ENCODE measurements around the gene MAP2K2.
A peak's percentile ranks its signal among the peaks of the same experiment; 100 is the strongest.

Gene MAP2K2

DNA sequence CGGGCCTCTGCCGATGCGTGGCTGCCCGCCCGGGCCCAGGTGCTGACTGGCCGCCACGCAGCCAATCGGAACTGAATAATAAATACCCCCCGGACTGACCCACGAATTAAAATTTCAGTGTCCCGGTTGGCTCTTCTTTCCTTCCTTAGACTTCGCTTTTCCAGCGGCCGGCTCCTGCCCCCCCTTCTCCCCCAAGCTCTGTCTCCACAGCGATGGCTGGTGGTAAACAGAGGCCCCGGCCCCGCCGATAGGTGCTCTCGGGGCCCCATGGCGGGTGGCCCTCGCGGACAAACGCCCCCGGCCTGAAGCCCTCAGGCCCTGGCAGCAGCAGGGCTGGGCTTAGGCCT, 59.8 kb downstream of the MAP2K2 start:
- Mint-ChIP-seq H3K27ac (peak overlapping the region; percentile 88), H3K4me3 (peak overlapping the region; percentile 85), H3K36me3 (peaks cover 2% of the 10 kb centered on the region), H3K27me3 (no peaks in the 10 kb centered on the region), H3K4me1 (peaks cover 26% of the 10 kb centered on the region), H3K9me3 (no peaks in the 10 kb centered on the region)

DNA sequence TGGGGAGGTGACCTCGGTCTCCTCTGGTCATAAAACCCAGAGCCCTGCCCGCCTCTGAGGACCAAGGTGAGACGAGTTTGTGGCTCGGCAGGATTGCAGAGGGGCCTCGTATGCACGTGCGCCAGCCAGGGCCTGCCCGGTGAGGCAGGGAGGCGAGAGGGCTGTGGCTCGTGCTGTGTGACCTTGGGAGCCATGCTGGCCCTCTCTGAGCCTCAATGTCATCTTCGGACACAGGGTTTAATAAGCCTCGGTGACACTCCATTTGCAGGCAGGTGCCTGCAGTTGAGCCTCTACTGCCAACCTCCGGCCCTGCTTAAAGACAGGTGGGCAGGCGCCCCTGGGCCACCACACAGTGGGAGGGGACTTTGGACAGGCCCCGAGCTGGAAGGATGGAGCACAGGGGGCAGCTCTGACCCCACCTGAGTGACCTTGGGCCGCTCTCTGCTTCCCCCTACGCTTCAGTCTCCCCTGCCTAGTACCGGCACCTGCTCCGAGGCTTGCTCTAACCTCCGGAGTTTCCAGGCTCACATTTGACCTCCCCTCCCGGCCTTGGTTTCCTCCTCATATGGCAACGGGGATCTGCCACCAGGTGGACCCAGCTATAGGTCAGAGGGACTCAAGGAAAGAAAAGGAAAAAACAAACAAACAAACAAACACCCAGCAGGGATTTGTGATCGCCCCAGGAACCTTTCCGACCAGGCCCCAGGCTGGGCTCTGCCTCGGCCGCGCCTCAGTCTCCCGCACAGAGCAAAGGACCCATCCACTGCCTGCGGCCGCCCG, 60.4 kb downstream of the MAP2K2 start:
- no peaks in the 10 kb centered on the region for H3K27me3 Mint-ChIP-seq
- peaks cover 20% of the 10 kb centered on the region for H3K4me1 Mint-ChIP-seq
- H3K9me3 Mint-ChIP-seq: no peaks in the 10 kb centered on the region
- H3K36me3 Mint-ChIP-seq: peaks cover 2% of the 10 kb centered on the region
- H3K4me3 Mint-ChIP-seq: peak overlapping the region; percentile 85
- H3K27ac Mint-ChIP-seq: peak overlapping the region; percentile 88

DNA sequence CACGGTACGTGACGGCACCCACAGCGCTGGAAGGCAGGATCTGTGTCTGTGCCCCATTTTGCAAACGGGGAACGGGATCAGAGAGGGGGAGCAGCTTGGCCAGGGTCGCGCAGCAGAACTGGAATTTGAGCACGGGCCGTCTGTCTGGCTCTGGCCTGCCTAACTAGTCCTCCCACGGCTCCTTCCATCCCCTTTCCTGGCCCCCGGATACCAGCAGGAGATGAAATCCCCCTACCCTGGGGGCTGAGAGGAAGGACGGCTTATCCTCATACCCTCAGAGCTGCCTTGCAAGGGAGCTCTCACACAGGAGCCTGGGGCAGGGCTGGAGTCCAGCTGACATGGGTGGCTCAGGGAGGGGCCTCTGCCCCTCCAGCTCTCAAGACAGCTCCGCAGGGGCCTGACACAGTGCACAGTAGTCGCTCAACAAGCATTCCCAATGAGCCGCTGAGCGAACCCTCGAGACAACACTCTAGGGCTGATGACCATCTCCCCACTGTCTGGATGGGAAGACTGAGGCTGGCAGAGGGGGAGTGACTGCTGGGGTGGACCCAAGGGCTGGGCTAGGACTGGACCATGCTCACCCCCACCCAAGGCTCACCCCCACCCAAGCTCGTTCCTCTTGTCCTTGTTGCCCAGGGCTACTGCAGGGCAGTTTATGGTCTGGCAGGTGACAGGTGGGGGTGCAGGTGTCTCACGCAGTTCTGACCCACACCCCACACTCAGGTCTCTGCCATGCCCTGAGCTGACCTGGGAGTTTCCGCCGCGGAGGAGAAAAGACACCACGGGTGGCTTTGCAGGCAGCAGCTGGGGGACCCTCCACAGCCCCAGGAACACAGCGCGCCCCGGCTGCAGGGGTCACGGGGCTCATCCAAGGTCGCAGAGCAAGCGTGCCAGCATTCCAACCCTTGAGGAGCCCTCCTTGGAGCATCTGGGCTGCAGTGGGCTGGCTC, 61.2 kb downstream of the MAP2K2 start:
- Mint-ChIP-seq H3K4me3 (peak overlapping the region; percentile 85), H3K9me3 (no peaks in the 10 kb centered on the region), H3K27me3 (no peaks in the 10 kb centered on the region), H3K27ac (peak overlapping the region; percentile 30), H3K36me3 (peaks cover 3% of the 10 kb centered on the region), H3K4me1 (peaks cover 15% of the 10 kb centered on the region)

DNA sequence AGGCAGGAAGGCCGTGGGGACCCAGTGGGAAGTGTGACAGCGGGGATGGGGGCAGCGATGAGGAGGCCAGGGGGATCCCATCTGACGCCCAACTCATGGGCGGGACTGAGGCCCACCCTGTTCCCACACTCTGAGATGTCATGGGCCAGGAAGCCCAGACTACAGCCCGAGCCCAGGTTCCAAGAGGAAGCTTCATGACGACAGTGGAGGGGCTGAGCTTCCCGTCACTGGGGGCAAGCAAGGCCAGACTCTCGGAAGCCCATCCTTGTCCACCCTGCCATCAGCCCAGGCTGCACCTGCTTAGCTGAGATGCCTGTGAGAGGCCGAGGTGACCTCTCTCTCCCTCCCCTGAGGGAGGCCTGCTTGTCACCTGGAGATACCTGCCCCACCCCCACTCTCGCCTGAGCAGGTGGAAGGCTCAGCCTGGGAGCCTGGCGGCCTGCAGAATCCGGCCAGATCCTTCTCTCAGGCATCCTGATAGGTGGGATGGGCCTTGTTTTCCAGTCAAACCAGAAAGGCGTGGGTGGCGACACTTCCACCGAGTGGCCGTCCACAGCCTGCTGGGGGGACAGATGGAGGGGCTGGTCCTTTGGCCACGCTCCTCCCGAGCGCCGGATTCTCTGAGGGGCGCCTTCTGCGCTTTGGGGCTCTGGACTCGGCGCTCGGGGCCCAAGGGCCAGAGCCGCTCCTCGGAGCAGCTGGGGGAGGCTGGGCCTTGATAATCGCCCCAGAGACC, 62.1 kb downstream of the MAP2K2 start:
- H3K4me3 Mint-ChIP-seq: no peak overlapping the region
- H3K36me3 Mint-ChIP-seq: peaks cover 5% of the 10 kb centered on the region
- no peak overlapping the region for H3K27ac Mint-ChIP-seq
- H3K9me3 Mint-ChIP-seq: no peaks in the 10 kb centered on the region
- no peaks in the 10 kb centered on the region for H3K27me3 Mint-ChIP-seq
- H3K4me1 Mint-ChIP-seq: peaks cover 20% of the 10 kb centered on the region

DNA sequence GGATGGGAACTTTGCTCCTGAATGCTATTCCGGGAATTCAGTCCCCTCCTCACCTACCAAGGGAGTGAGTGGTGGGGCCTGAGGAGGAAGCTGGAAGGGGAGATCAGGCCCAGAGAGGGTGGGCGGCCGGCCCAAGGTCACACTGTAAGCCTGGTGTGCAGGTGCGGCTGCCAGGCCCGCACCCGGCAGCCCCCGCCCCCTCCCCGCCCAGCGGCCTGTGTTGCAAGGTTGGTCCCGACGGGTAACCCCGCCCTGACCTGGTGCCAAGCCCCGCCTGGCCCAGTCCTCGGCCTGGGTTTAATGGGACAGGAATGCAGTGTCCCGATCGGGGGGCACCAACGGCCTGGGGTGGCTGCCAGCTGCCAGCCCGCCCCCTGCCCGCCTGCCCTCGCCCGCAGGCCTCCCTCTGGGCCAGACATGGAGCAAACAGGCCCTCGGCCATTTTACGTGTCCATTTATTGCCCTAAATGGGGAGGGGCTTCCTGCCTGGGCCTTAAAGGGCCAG, 62.7 kb downstream of the MAP2K2 start:
- Mint-ChIP-seq H3K27ac (no peak overlapping the region), H3K27me3 (no peaks in the 10 kb centered on the region), H3K4me3 (no peak overlapping the region), H3K4me1 (peaks cover 20% of the 10 kb centered on the region), H3K36me3 (peaks cover 5% of the 10 kb centered on the region), H3K9me3 (no peaks in the 10 kb centered on the region)

DNA sequence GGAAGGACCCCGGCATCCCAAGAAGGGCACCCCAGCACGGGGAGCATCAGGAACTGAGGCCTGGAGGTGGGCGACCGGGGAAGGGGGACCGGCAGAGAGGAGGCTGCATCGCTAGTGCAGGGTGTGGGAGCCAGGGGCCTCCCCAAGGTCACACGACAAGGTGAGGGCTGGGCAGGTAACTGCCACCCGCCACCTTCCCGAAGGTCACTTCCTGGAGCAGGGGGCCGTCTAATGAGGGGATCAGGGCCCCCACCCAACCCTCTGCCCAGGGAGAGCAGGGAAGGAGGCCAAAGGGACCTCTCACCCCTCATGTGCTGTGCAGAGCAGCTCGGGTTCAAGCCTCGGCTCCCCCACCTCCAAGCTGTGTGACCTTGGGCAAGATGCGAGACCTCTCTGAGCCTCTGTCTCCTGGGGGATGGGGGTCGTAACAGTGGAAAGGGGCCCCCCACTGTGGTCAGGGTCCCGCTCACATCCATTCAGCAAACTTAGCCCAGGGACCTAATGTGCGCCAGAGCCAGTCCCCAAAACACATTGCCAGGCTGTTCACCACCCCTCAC, 63.2 kb downstream of the MAP2K2 start:
- H3K36me3 Mint-ChIP-seq: peaks cover 5% of the 10 kb centered on the region
- H3K27ac Mint-ChIP-seq: peak overlapping the region; percentile 90

DNA sequence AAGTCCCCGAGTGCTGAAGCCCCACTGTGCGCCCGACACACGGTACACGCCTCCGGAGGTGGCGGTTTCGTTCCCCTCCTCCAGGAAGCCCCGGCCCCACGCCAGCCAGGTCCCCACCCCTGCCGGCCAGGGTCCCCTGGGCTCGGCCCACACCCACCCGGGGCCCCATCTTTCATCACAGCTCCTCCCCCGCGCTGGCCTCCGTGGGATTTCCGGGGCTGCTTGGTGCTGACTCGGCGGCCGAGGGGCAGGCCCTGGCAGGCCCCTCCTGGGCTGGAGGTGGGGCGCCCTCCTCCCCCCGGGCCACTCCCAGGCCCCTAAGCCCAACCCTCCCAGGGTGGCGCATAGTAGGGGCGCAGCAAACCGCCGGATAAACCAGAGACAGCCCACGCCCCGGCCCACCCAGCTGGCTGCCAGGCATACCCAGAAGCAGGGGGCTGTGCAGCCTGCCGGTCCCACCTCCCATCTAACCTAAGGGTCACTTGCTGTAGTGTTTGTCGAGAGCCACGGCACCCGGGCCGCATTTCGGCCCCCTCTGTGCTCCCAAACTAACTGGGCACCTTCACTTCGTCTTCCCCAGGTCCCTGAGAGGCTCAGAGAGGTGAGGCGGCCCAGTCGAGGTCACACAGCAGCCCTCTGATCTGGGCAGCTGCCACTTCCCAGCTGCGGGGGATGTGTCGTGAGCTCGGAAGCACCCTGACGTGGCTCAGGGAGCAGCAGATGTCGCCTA, 63.9 kb downstream of the MAP2K2 start:
- H3K4me1 Mint-ChIP-seq: peaks cover 25% of the 10 kb centered on the region

More for the DNA sequence above, 63.2 kb downstream of the MAP2K2 start:
- no peaks in the 10 kb centered on the region for H3K27me3 Mint-ChIP-seq
- H3K4me1 Mint-ChIP-seq: peaks cover 25% of the 10 kb centered on the region
- H3K9me3 Mint-ChIP-seq: no peaks in the 10 kb centered on the region
- H3K4me3 Mint-ChIP-seq: no peak overlapping the region

DNA sequence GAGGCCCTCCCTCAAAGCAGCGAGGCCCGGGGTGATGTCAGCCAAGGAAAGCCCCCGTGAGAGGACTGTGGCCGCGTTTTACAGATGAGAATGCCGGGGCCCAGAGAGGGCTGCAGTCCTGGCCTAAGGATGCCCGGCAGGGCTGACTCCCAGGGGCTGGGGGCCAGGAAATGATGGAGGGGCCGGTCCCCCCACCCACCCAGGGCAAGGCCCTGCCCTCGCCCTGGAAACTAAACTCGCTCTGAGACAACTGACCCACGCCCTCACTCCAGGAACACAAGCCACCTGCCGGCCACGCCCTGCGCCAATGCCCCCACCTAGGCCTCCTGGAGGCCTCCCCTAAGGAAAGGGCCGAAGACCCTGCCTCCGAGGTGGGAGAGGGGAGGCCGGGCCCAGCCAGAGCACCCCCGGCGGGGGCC, 64.5 kb downstream of the MAP2K2 start:
- Mint-ChIP-seq H3K36me3 (peaks cover 5% of the 10 kb centered on the region), H3K9me3 (no peaks in the 10 kb centered on the region), H3K4me1 (peaks cover 25% of the 10 kb centered on the region), H3K27ac (peak overlapping the region; percentile 35), H3K27me3 (no peaks in the 10 kb centered on the region), H3K4me3 (no peak overlapping the region)

More for the DNA sequence above, 63.9 kb downstream of the MAP2K2 start:
- H3K4me3 Mint-ChIP-seq: peak overlapping the region; percentile 33
- H3K27me3 Mint-ChIP-seq: no peaks in the 10 kb centered on the region
- H3K36me3 Mint-ChIP-seq: peaks cover 5% of the 10 kb centered on the region
- no peaks in the 10 kb centered on the region for H3K9me3 Mint-ChIP-seq
- H3K27ac Mint-ChIP-seq: peak overlapping the region; percentile 90

DNA sequence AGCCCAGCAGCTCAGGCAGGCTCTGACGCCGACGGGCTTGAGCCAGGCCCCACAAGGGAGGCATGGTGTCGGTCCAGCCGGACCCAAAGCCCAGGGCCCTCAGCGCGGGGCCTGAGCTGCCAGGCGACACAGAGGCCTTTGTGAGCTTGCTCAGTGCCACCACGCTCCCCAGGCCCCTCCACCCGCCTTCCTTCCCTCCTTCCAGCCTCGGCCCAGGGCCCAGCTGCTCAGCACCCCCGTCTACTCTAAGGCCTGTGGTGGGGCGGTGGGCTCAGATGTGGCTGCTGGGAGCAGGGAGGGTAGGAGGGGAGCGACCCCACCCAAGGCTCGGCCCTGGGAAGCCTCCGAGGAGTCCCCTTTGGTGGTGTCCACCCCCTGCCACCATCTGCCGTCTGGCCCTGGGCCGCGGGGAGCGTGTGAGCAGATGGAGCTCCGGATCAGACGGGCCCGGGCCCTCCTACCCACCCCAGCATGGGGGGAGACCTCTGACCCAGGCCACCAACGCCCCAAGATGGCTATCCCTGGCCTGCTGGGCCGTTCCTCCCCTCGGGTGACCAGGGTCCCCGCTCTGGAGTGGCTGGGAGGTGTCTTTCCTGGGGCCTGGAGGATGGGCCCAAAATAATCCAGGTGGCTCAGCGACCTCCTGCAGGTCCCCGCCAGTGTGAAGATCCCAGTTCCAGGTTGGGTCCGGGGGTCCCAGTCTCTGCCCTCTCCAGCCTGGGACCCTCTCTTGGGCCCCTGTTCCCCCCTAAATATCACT, 65.0 kb downstream of the MAP2K2 start:
- H3K9me3 Mint-ChIP-seq: no peaks in the 10 kb centered on the region
- no peak overlapping the region for H3K4me3 Mint-ChIP-seq
- no peaks in the 10 kb centered on the region for H3K27me3 Mint-ChIP-seq
- peak overlapping the region; percentile 35 for H3K27ac Mint-ChIP-seq
- H3K36me3 Mint-ChIP-seq: peaks cover 5% of the 10 kb centered on the region
- peaks cover 25% of the 10 kb centered on the region for H3K4me1 Mint-ChIP-seq

DNA sequence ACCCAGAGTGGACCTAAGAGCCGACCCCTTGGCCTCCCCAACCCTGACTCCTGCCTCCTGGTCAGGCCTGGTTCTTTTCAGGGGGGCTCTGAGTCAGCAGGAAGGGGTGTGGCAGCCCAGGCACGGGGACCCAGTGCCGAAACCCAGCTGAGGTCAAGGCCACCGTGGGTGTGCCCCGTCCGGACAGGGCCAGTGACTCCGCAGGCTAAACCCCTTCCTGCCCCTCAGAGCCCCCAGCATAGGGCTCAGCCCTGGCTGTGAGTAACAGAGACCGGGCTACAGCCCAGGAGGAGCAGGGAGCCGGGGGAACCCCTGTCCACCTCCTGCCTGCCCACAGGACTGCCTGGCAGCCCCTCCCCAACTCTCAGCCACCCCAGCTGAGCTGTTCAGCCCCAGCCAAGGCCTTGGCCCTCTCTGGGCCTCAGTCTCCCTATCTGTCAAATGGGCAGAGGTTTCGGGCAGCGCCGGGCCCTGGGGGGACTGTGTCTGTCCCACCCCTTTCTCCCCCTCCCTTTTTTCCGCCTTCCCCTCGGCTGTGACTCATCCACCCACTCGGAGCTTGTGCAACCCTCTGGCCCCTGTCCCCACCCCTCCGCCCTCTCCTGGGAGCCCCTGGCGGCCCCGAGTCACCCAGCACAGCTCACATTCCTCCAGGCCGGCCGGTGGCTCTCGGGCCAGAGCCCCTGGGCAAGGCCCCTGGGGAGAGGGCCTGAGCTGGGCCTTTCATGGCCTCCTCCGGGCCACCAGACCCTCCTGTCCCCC, 65.8 kb downstream of the MAP2K2 start:
- Mint-ChIP-seq H3K9me3 (no peaks in the 10 kb centered on the region), H3K36me3 (peaks cover 9% of the 10 kb centered on the region), H3K4me3 (no peak overlapping the region)

DNA sequence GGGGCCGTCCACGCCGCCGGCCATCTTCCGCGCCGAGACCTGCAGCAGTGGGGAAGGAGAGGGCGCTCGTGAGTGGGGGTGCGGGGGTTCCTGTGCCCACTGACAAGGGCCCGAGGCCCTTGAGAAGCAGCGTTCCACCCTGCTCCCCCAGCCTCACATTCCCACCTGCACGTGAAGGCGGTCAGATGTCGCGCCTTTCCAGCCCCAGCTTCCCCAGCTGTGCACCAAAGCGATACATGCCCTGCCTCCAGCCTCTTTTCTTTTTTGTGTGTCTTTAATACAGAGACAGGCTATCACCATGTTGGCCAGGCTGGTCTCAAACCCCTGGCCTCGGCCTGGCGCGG, 68.7 kb downstream of the MAP2K2 start:
- H3K27ac Mint-ChIP-seq: no peak overlapping the region
- peaks cover 37% of the 10 kb centered on the region for H3K4me1 Mint-ChIP-seq
- no peak overlapping the region for H3K4me3 Mint-ChIP-seq
- H3K36me3 Mint-ChIP-seq: peaks cover 21% of the 10 kb centered on the region
- H3K9me3 Mint-ChIP-seq: no peaks in the 10 kb centered on the region
- no peaks in the 10 kb centered on the region for H3K27me3 Mint-ChIP-seq

More for the DNA sequence above, 65.8 kb downstream of the MAP2K2 start:
- peaks cover 28% of the 10 kb centered on the region for H3K4me1 Mint-ChIP-seq
- no peaks in the 10 kb centered on the region for H3K27me3 Mint-ChIP-seq
- no peak overlapping the region for H3K27ac Mint-ChIP-seq

DNA sequence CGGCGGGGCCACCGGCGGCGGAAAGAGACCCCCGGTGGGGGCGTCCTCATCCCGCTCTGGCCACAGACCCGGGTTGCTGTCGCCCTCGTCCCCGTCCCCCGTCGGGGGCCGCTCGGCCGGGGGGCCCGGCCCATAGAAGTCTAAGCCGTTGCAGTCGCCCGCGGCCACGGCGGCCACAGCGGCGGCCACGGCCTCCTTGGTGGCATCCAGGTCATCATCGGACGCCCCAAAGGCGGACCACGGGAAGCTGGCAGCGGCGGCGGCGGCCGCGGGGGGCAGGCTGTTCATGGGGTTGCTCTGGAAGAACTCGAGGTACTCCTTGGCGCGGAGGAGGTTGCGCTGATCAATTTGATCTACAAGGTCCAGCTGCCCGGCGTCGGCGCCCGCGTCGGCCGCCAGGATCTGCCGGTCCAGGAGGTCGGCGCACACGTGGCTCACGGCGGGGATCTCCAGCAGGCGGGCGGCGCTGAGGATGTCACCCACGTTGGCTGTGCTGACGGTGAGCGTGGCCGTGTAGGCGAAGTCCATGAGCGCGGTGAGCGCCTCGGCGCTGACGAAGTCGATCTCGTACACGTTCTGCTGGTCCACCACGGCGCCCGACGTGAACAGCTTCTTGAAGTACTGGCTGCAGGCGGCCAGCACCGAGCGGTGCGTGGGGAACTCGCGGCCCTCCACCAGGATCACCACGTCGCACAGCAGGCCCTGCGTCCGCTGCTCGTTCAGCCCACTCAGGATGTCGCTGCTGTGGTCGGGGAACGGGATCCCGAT, 69.3 kb downstream of the MAP2K2 start:
- Mint-ChIP-seq H3K27ac (no peak overlapping the region), H3K4me3 (no peak overlapping the region), H3K4me1 (peaks cover 42% of the 10 kb centered on the region), H3K36me3 (peaks cover 23% of the 10 kb centered on the region), H3K9me3 (no peaks in the 10 kb centered on the region), H3K27me3 (no peaks in the 10 kb centered on the region)
